Body of pancreas (tissue), 4 donors: ENCODE results near the gene STAC.

Experiments
- CTCF ChIP-seq, 7 experiments: fragments of 450-650 bp in 4 of 7; fragments of 200-600 bp in 3 of 7; sonication (generic) in 3 of 7; IDR thresholded peaks; one replicate each; pipeline ENCODE4 v1.5.1; 2016 to 2019; ENCODE audit warnings: antibody characterized with exemption in 7 of 7
- POLR2A ChIP-seq, 3 donors: fragments of 450-650 bp; IDR thresholded peaks; one replicate each; pipeline ENCODE4 v1.6.1; 2016; ENCODE audit warnings: antibody characterized with exemption in 3 of 3, mild to moderate bottlenecking in 2 of 3

GRCh38 chr3:36461597-36461996, 81.3 kb downstream of the STAC start:
- no peak for TF ChIP-seq CTCF (IDR thresholded peaks at IDR 0.05)
- TF ChIP-seq POLR2A (IDR thresholded peaks at IDR 0.05) = no peak
